Measurements from ENCODE around the gene USP24.
"Not testable (repeated sequence)": the region's sequence is repeated elsewhere in the genome, so short reads cannot be mapped to it uniquely, and the experiment has no call there.

The USP24 gene

GRCh38 chr1:55215194-55216021, at the start of gene USP24:
TSS of gene USP24 (minus strand) at chr1:55215364. CDS start at chr1:55215113, 251 bp downstream.
- DNase-seq, result peak; percentile 73

- DNase-seq, result no peak
Observed at GRCh38 chr1:55262822-55263221, 47.7 kb upstream of the USP24 start.

- no peak for DNase-seq
Observed at GRCh38 chr1:55259911-55260609, 44.9 kb upstream of the USP24 start.

GRCh38 chr1:55257958-55258357, 42.8 kb upstream of the USP24 start:
- no peak for DNase-seq

GRCh38 chr1:55255901-55256300, 40.7 kb upstream of the USP24 start:
- no peak for DNase-seq

- no peak for DNase-seq
Observed at GRCh38 chr1:55252942-55253589, 37.9 kb upstream of the USP24 start.

- DNase-seq, result no peak
Observed at GRCh38 chr1:55250399-55251075, 35.4 kb upstream of the USP24 start.

GRCh38 chr1:55249646-55250398, 34.7 kb upstream of the USP24 start:
- DNase-seq, result no peak

- DNase-seq, result no peak
Observed at GRCh38 chr1:55246896-55247295, 31.7 kb upstream of the USP24 start.

- DNase-seq, result no peak
Observed at GRCh38 chr1:55246331-55246730, 31.2 kb upstream of the USP24 start.

- no peak for DNase-seq
Observed at GRCh38 chr1:55245781-55246180, 30.6 kb upstream of the USP24 start.

- no peak for DNase-seq
Observed at GRCh38 chr1:55244476-55245099, 29.4 kb upstream of the USP24 start.

GRCh38 chr1:55243655-55244054, 28.5 kb upstream of the USP24 start:
- DNase-seq, result no peak

GRCh38 chr1:55239548-55239947, 24.4 kb upstream of the USP24 start:
- DNase-seq, result no peak

GRCh38 chr1:55235722-55236121, 20.6 kb upstream of the USP24 start:
- DNase-seq, result no peak

GRCh38 chr1:55234016-55234415, 18.9 kb upstream of the USP24 start:
- DNase-seq, result no peak

GRCh38 chr1:55233145-55233777, 18.1 kb upstream of the USP24 start:
- DNase-seq, result no peak

- DNase-seq, result no peak
Observed at GRCh38 chr1:55232448-55233144, 17.4 kb upstream of the USP24 start.

GRCh38 chr1:55231745-55232144, 16.6 kb upstream of the USP24 start:
- DNase-seq, result no peak

- no peak for DNase-seq
Observed at GRCh38 chr1:55230659-55231058, 15.5 kb upstream of the USP24 start.

- DNase-seq, result not testable (repeated sequence)
Observed at GRCh38 chr1:55229726-55230125, 14.6 kb upstream of the USP24 start.
